Astrocyte of the cerebellum (primary cell): ENCODE results near the gene CNTNAP2.

Experiments used
- DNase-seq: peaks from one replicate; pipeline ENCODE4 v3.0.0-alpha.2; 2011; ENCODE audit warnings: low read depth
- H3K4me3 ChIP-seq: 2 replicates; pipeline ENCODE4 v1.5.1; 2011; ENCODE audit warnings: mild to moderate bottlenecking, low read depth, low read length, moderate library complexity
- CTCF ChIP-seq: IDR thresholded peaks from 2 replicates; pipeline ENCODE4 v1.5.1; 2012; ENCODE audit warnings: low read length, low read depth, moderate library complexity, mild to moderate bottlenecking; ENCODE audit errors: missing control alignments
- in situ Hi-C: cut with HindIII; loops from 2 replicates; pipeline ENCODE4 v1.10.0; 2017; ENCODE audit warnings: low sequenced_read_pairs

Gene CNTNAP2

GRCh38 chr7:147912946-147913638 lies 1796.5 kb downstream of the CNTNAP2 start:
- in situ Hi-C loops, result no loop called here
- DNase-seq, result no peak
- TF ChIP-seq CTCF, result no peak
- H3K4me3 ChIP-seq, result no peak overlapping the region

- no peak for DNase-seq
- H3K4me3 ChIP-seq, result no peak overlapping the region
- in situ Hi-C loops, result no loop called here
- no peak for TF ChIP-seq CTCF
These were observed 1799.2 kb downstream of the CNTNAP2 start for GRCh38 chr7:147915781-147916180.

GRCh38 chr7:147916573-147916972 lies 1800.0 kb downstream of the CNTNAP2 start:
- no peak for DNase-seq
- TF ChIP-seq CTCF, result no peak

DNA sequence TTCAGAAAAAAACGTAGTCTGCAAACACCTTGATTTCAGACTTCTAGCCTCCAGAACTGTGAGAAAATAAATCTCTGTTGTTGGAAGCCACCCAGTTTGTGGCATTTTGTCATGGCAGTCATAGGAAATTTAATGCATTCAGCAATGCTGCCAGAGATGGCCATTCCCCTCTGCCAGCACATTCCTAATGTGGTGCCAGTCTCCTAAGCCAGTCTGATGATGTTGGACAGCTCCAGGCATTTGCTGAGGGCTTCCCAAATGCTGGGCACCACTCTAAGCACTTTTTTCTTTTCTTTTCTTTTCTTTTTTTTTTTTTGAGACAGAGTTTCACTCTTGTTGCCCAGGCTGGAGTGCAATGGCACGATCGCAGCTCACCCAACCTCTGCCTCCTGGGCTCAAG lies 1807.2 kb downstream of the CNTNAP2 start:
- no peak for DNase-seq
- in situ Hi-C loops, result no loop called here
- no peak for TF ChIP-seq CTCF
- H3K4me3 ChIP-seq, result no peak overlapping the region

More at GRCh38 chr7:147916573-147916972, 1800.0 kb downstream of the CNTNAP2 start:
- H3K4me3 ChIP-seq, result no peak overlapping the region
- in situ Hi-C loops, result no loop called here

GRCh38 chr7:147937428-147937827 lies 1820.8 kb downstream of the CNTNAP2 start:
- TF ChIP-seq CTCF, result no peak
- in situ Hi-C loops, result no loop called here
- H3K4me3 ChIP-seq, result no peak overlapping the region
- no peak for DNase-seq

DNA sequence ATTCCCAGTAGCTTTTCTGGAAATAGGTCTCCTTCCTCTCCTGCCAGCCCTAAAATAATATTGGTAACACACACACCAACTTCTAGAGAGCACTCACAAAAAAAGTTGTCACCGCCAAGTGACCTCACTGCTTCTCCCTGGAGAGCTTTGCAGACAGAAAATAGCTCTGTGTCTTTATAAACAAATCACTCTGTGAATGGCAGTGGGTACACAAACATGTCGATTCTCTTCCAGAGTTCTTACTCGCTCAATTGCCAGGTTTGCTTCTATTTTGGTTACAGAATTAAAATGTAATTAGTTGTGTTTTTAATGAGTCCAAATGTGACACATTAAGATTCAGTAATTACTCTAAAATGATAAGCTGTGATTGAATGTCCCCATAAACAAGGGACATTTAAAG lies 1824.8 kb downstream of the CNTNAP2 start:
- no peak overlapping the region for H3K4me3 ChIP-seq
- in situ Hi-C loops, result no loop called here
- TF ChIP-seq CTCF, result no peak
- no peak for DNase-seq
